H9 (cell line): Measurements from ENCODE around the gene UBE2Q2. TPM values are rescaled to one million over a fixed set of nuclear protein-coding genes. Genes with fewer than 3 reads are reported as not detected.

Source experiments
- DNase-seq: peaks from one replicate; pipeline ENCODE4 v3.0.0-alpha.2; 2017
- H2AFZ ChIP-seq: one replicate; pipeline ENCODE4 v1.6.1; 2013; ENCODE audit warnings: mild to moderate bottlenecking, low read length, control low read depth, moderate library complexity
- H2AK5ac ChIP-seq: 2 replicates; pipeline ENCODE4 v1.6.1; 2013; ENCODE audit warnings: low read length, control low read depth, mixed read lengths; ENCODE audit not compliant: insufficient read length
- H2BK120ac ChIP-seq: one replicate; pipeline ENCODE4 v1.6.1; 2013; ENCODE audit warnings: low read depth, mild to moderate bottlenecking, low read length, control low read depth, inconsistent platforms; ENCODE audit not compliant: poor library complexity, severe bottlenecking
- H2BK12ac ChIP-seq: 2 replicates; pipeline ENCODE4 v1.6.1; 2013; ENCODE audit warnings: low read length, control low read depth, mixed read lengths, low read depth; ENCODE audit not compliant: insufficient read length
- H2BK15ac ChIP-seq: 2 replicates; pipeline ENCODE4 v1.6.1; 2013; ENCODE audit warnings: low read depth, low read length, control low read depth
- H2BK20ac ChIP-seq: one replicate; pipeline ENCODE4 v1.6.1; 2013; ENCODE audit warnings: low read depth, mild to moderate bottlenecking, low read length, control low read depth, inconsistent platforms; ENCODE audit not compliant: poor library complexity, severe bottlenecking
- H2BK5ac ChIP-seq: 2 replicates; pipeline ENCODE4 v1.6.1; 2013; ENCODE audit warnings: low read length, control low read depth, mixed read lengths; ENCODE audit not compliant: insufficient read length
- H3K14ac ChIP-seq: 2 replicates; pipeline ENCODE4 v1.6.1; 2013; ENCODE audit warnings: low read length, control low read depth; ENCODE audit not compliant: insufficient read depth
- H3K18ac ChIP-seq: 2 replicates; pipeline ENCODE4 v1.6.1; 2013; ENCODE audit warnings: low read depth, mild to moderate bottlenecking, mixed read lengths, low read length, control low read depth; ENCODE audit not compliant: insufficient read length
- H3K23ac ChIP-seq: 2 replicates; pipeline ENCODE4 v1.6.1; 2013; ENCODE audit warnings: low read length, control low read depth, mixed read lengths, low read depth; ENCODE audit not compliant: insufficient read length
- H3K23me2 ChIP-seq: 2 replicates; pipeline ENCODE4 v1.6.1; 2013; ENCODE audit warnings: low read depth, mild to moderate bottlenecking, mixed read lengths, low read length, control low read depth; ENCODE audit not compliant: insufficient read length, poor library complexity, severe bottlenecking
- H3K27ac ChIP-seq: 2 replicates; pipeline ENCODE4 v1.5.1; 2013; ENCODE audit warnings: low read length, control low read depth, mixed read lengths, low read depth; ENCODE audit not compliant: insufficient read length
- H3K27me3 ChIP-seq: 2 replicates; pipeline ENCODE4 v1.6.1; 2013; ENCODE audit warnings: low read length, control low read depth, inconsistent platforms; ENCODE audit not compliant: insufficient read depth
- H3K4ac ChIP-seq: 2 replicates; pipeline ENCODE4 v1.6.1; 2013; ENCODE audit warnings: low read depth, mild to moderate bottlenecking, control low read depth, inconsistent platforms, low read length, moderate library complexity
- H3K4me1 ChIP-seq: 2 replicates; pipeline ENCODE4 v1.6.1; 2013; ENCODE audit warnings: low read length, control low read depth, inconsistent platforms; ENCODE audit not compliant: insufficient read depth
- H3K4me2 ChIP-seq: 2 replicates; pipeline ENCODE4 v1.6.1; 2013; ENCODE audit warnings: low read length, control low read depth, mixed read lengths; ENCODE audit not compliant: insufficient read length, insufficient read depth
- H3K56ac ChIP-seq: 2 replicates; pipeline ENCODE4 v1.6.1; 2013; ENCODE audit warnings: low read depth, mild to moderate bottlenecking, mixed read lengths, low read length, control low read depth; ENCODE audit not compliant: insufficient read length
- H3K79me1 ChIP-seq: 2 replicates; pipeline ENCODE4 v1.6.1; 2013; ENCODE audit warnings: low read depth, mild to moderate bottlenecking, moderate library complexity, low read length, control low read depth, inconsistent platforms; ENCODE audit not compliant: insufficient read depth, poor library complexity, severe bottlenecking
- H3K79me2 ChIP-seq: 2 replicates; pipeline ENCODE4 v1.6.1; 2013; ENCODE audit warnings: low read length, control low read depth, inconsistent platforms; ENCODE audit not compliant: insufficient read depth
- H3K9ac ChIP-seq: 2 replicates; pipeline ENCODE4 v1.6.1; 2013; ENCODE audit warnings: low read length, control low read depth, mixed read lengths; ENCODE audit not compliant: insufficient read length; ENCODE audit errors: extremely low read depth
- H3K9me3 ChIP-seq: one replicate; pipeline ENCODE4 v1.6.1; 2013; ENCODE audit warnings: low read depth, low read length, inconsistent platforms; ENCODE audit not compliant: control insufficient read depth
- H3T11ph ChIP-seq: one replicate; pipeline ENCODE4 v1.6.1; 2013; ENCODE audit warnings: mild to moderate bottlenecking, low read length, control low read depth, inconsistent platforms
- H4K20me1 ChIP-seq: one replicate; pipeline ENCODE4 v1.6.1; 2013; ENCODE audit not compliant: control insufficient read depth, insufficient read length, insufficient read depth
- H4K5ac ChIP-seq: 2 replicates; pipeline ENCODE4 v1.6.1; 2013; ENCODE audit warnings: low read depth, mild to moderate bottlenecking, mixed read lengths, low read length, control low read depth; ENCODE audit not compliant: insufficient read length
- H4K8ac ChIP-seq: replicated peaks from 2 replicates; pipeline ENCODE4 v1.6.1; 2013; ENCODE audit warnings: low read length, control low read depth, mixed read lengths, low read depth; ENCODE audit not compliant: insufficient read length
- H4K91ac ChIP-seq: 2 replicates; pipeline ENCODE4 v1.6.1; 2013; ENCODE audit warnings: low read depth, mild to moderate bottlenecking, moderate library complexity, mixed read lengths, low read length, control low read depth; ENCODE audit not compliant: insufficient read length
- H3K27ac Mint-ChIP-seq, 3 experiments: 2 replicates in 2 of 3; 3 replicates in 1 of 3; pipeline ENCODE4 v1.8.0; 2020 to 2021; ENCODE audit warnings: mixed read lengths in 3 of 3, mild to moderate bottlenecking in 1 of 3, moderate library complexity in 1 of 3
- H3K27me3 Mint-ChIP-seq: 2 replicates; pipeline ENCODE4 v1.8.0; 2021; ENCODE audit warnings: low read depth, mild to moderate bottlenecking, moderate library complexity, mixed read lengths
- H3K36me3 Mint-ChIP-seq, 3 experiments: 2 replicates in 2 of 3; 3 replicates in 1 of 3; pipeline ENCODE4 v1.8.0; 2020 to 2021; ENCODE audit warnings: low read depth in 3 of 3, mixed read lengths in 3 of 3; ENCODE audit not compliant: insufficient read depth in 1 of 3
- H3K4me1 Mint-ChIP-seq, 2 experiments: 2 replicates each; pipeline ENCODE4 v1.8.0; 2020; ENCODE audit warnings: mixed read lengths in 2 of 2
- H3K4me3 Mint-ChIP-seq, 2 experiments: 2 replicates in 1 of 2; 3 replicates in 1 of 2; pipeline ENCODE4 v1.8.0; 2020 to 2021; ENCODE audit warnings: mild to moderate bottlenecking in 2 of 2, mixed read lengths in 2 of 2, moderate library complexity in 1 of 2
- H3K9me3 Mint-ChIP-seq, 2 experiments: 2 replicates in 1 of 2; 3 replicates in 1 of 2; pipeline ENCODE4 v1.8.0; 2020; ENCODE audit warnings: mild to moderate bottlenecking in 2 of 2, mixed read lengths in 2 of 2, moderate library complexity in 1 of 2
- WGBS: extraction: QIAGEN DNeasy Blood & Tissue Kit; methylation state at CpG from one replicate; pipeline ENCODE4 v1.1.7; 2013; ENCODE audit warnings: missing lambda C conversion rate, low lambda C conversion rate, mixed read lengths; ENCODE audit not compliant: insufficient read length; ENCODE audit errors: extremely low coverage; 5-methylcytosine and 5-hydroxymethylcytosine counted together
- total RNA-seq: library from RNA; stranded (reverse); gene quantifications from 2 replicates; pipeline ENCODE4 v1.2.1, GENCODE V29; 2021
- TF ChIP-seq, protein P1 (sequence below): fragments of 200-600 bp; sonication (generic); conservative IDR thresholded peaks from 3 replicates; pipeline ENCODE4 v1.8.0; 2021; ENCODE audit warnings: antibody characterized with exemption, mild to moderate bottlenecking

UBE2Q2 gene
- total RNA-seq, 1 experiment from 2014 or later: 29.6 TPM

DNA sequence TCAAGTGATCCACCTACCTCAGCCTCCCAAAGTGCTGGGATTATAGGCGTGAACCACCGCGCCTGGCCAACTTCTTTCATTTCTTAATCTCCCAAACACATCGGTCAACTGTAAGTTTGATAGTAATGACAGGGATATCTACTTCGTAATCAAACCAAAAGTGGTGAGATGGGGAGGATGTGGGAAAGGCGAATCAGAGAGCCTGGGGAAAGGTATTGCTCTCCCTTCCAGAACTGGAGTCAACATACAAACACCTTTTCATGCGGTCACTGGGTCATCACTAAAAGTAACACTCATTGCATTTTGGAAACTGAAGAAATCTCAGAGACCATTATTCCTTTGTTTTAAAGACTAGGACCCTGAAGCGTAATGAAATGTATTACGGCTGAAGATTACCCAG, 14.8 kb upstream of the UBE2Q2 start:
- DNase-seq: no peak
- Histone ChIP-seq H3K14ac (no peak overlapping the region), H2BK120ac (no peak overlapping the region), H3K79me1 (no peaks in the 10 kb centered on the region), H3K23ac (no peak overlapping the region), H3K4ac (no peak overlapping the region), H2BK12ac (no peak overlapping the region), H2AK5ac (no peak overlapping the region), H3K4me1 (peaks cover 7% of the 10 kb centered on the region; the same call in 1 of the 2 replicates), H3K79me2 (no peaks in the 10 kb centered on the region), H4K20me1 (no peaks in the 10 kb centered on the region), H2BK15ac (no peak overlapping the region), H3K9me3 (no peaks in the 10 kb centered on the region), H3K23me2 (no peaks in the 10 kb centered on the region), H4K8ac (no peak overlapping the region), H3K56ac (no peak overlapping the region), H4K5ac (no peak overlapping the region), H2BK20ac (no peak overlapping the region), H3K18ac (no peak overlapping the region), H3T11ph (no peak overlapping the region), H4K91ac (no peak overlapping the region), H3K27ac (no peak overlapping the region), H3K4me2 (no peak overlapping the region), H2BK5ac (no peak overlapping the region), H3K9ac (no peak overlapping the region), H3K27me3 (no peaks in the 10 kb centered on the region), H2AFZ (no peak overlapping the region)
- no peak overlapping the region for H3K4me3 Mint-ChIP-seq
- no peak overlapping the region for H3K27ac Mint-ChIP-seq
- TF ChIP-seq, protein P1, sequence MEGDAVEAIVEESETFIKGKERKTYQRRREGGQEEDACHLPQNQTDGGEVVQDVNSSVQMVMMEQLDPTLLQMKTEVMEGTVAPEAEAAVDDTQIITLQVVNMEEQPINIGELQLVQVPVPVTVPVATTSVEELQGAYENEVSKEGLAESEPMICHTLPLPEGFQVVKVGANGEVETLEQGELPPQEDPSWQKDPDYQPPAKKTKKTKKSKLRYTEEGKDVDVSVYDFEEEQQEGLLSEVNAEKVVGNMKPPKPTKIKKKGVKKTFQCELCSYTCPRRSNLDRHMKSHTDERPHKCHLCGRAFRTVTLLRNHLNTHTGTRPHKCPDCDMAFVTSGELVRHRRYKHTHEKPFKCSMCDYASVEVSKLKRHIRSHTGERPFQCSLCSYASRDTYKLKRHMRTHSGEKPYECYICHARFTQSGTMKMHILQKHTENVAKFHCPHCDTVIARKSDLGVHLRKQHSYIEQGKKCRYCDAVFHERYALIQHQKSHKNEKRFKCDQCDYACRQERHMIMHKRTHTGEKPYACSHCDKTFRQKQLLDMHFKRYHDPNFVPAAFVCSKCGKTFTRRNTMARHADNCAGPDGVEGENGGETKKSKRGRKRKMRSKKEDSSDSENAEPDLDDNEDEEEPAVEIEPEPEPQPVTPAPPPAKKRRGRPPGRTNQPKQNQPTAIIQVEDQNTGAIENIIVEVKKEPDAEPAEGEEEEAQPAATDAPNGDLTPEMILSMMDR: no peak
- no CpG with 5 or more reads among the region's 9 CpGs for WGBS
- no peaks in the 10 kb centered on the region for H3K9me3 Mint-ChIP-seq
- no peaks in the 10 kb centered on the region for H3K27me3 Mint-ChIP-seq
- H3K4me1 Mint-ChIP-seq: peaks cover 34 to 36% of the 10 kb centered on the region in 2 experiments
- no peaks in the 10 kb centered on the region for H3K36me3 Mint-ChIP-seq
